Activated T-helper 1 cell treated with anti-CD3 and anti-CD28 coated beads, Interleukin-12 subunit alpha, Interleukin-12 subunit beta, Interleukin-2, Interleukin-4 antibody, amounts not matched to agents 30 ng/mL and 10 ng/mL and 1 ng/mL, durations not matched to agents 14 hours and 24 hours and 36 hours (primary cell): ENCODE data around the gene TRHDE. TPM values are rescaled to one million over a fixed set of nuclear protein-coding genes. Genes with fewer than 3 reads are reported as not detected.

Source experiments
- DNase-seq: peaks from one replicate; pipeline ENCODE4 v3.0.0; 2021; ENCODE audit warnings: low spot score
- H3K27ac Mint-ChIP-seq: one replicate; pipeline ENCODE4 v1.8.0; 2021; ENCODE audit warnings: mild to moderate bottlenecking, mixed read lengths
- H3K27me3 Mint-ChIP-seq: one replicate; pipeline ENCODE4 v1.8.0; 2022; ENCODE audit warnings: mild to moderate bottlenecking, moderate library complexity, mixed read lengths; ENCODE audit not compliant: insufficient read depth
- H3K36me3 Mint-ChIP-seq: one replicate; pipeline ENCODE4 v1.8.0; 2021; ENCODE audit warnings: low read depth, mixed read lengths
- H3K4me1 Mint-ChIP-seq: one replicate; pipeline ENCODE4 v1.8.0; 2021; ENCODE audit warnings: low read depth, mixed read lengths
- H3K4me3 Mint-ChIP-seq: one replicate; pipeline ENCODE4 v1.8.0; 2021; ENCODE audit warnings: mild to moderate bottlenecking, moderate library complexity, mixed read lengths
- H3K9me3 Mint-ChIP-seq: one replicate; pipeline ENCODE4 v1.8.0; 2021; ENCODE audit warnings: mixed read lengths
- intact Hi-C: fragments of 100-400 bp; cut with micrococcal nuclease; formaldehyde crosslinking; loops from one replicate; pipeline ENCODE4 v1.15.1; 2024
- total RNA-seq: library from RNA; stranded (reverse); gene quantifications from 2 replicates; pipeline ENCODE4 v1.2.3, GENCODE V29; 2022

TRHDE gene
- total RNA-seq, 1 donor from 2014 or later = not detected

DNA sequence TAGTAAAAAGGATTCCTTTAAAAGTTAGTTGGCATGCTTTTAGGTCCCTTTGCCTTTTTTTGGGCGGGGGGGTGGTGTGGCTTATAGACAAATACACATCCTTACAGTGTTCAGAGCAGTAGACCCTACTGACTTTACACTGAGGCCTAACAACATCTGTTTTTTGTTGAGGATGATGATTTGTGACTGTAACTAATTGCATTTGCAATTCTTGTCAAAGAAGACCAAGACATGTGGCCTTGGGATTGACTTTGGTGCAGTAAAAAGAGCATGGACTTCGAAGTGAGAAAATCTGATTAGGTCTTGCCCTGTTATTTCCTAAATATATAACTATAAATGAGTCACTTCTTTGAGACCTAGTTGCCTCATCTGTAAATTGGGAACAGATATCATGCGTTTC, 77.3 kb downstream of the TRHDE start:
- H3K4me1 Mint-ChIP-seq = no peaks in the 10 kb centered on the region
- DNase-seq = no peak
- no peak overlapping the region for H3K4me3 Mint-ChIP-seq
- H3K36me3 Mint-ChIP-seq = no peaks in the 10 kb centered on the region
- H3K9me3 Mint-ChIP-seq = no peaks in the 10 kb centered on the region
- intact Hi-C loops = no loop called here
- H3K27me3 Mint-ChIP-seq = no peaks in the 10 kb centered on the region
- H3K27ac Mint-ChIP-seq = no peak overlapping the region

- Mint-ChIP-seq H3K27ac (no peak overlapping the region), H3K9me3 (no peaks in the 10 kb centered on the region), H3K27me3 (peaks cover 2% of the 10 kb centered on the region), H3K36me3 (no peaks in the 10 kb centered on the region), H3K4me3 (no peak overlapping the region), H3K4me1 (no peaks in the 10 kb centered on the region)
- intact Hi-C loops = no loop called here
- DNase-seq = no peak
Observed at GRCh38 chr12:72359416-72359815, 87.2 kb downstream of the TRHDE start.

- no peak overlapping the region for H3K4me3 Mint-ChIP-seq
- no peaks in the 10 kb centered on the region for H3K36me3 Mint-ChIP-seq
- no peak for DNase-seq
- intact Hi-C loops = no loop called here
- H3K4me1 Mint-ChIP-seq = no peaks in the 10 kb centered on the region
- no peak overlapping the region for H3K27ac Mint-ChIP-seq
- no peaks in the 10 kb centered on the region for H3K27me3 Mint-ChIP-seq
- H3K9me3 Mint-ChIP-seq = no peaks in the 10 kb centered on the region
Observed at GRCh38 chr12:72365151-72365550, 93.0 kb downstream of the TRHDE start.

DNA sequence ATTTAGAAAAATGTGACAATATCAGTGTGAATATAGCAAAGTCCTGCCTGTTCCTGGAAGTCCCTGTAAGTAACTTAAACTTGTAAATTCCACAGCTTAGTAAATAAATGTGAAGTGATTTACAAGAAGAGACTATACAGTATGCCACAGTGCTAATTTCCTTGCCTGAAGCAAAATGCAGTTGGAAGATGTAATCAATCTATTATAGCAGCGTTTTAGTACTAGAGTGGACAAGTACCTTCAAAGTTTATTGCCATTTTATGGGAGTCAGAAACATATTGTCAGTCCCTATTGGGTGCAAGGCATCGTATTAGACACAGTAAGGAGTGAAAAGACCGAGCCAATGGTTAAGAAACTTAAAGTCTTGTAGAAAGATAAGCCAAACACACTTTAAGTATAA, 94.1 kb downstream of the TRHDE start:
- H3K4me1 Mint-ChIP-seq = no peaks in the 10 kb centered on the region
- intact Hi-C loops = no loop called here
- H3K27ac Mint-ChIP-seq = no peak overlapping the region
- H3K4me3 Mint-ChIP-seq = no peak overlapping the region
- no peaks in the 10 kb centered on the region for H3K9me3 Mint-ChIP-seq
- DNase-seq = no peak
- no peaks in the 10 kb centered on the region for H3K27me3 Mint-ChIP-seq
- no peaks in the 10 kb centered on the region for H3K36me3 Mint-ChIP-seq

DNA sequence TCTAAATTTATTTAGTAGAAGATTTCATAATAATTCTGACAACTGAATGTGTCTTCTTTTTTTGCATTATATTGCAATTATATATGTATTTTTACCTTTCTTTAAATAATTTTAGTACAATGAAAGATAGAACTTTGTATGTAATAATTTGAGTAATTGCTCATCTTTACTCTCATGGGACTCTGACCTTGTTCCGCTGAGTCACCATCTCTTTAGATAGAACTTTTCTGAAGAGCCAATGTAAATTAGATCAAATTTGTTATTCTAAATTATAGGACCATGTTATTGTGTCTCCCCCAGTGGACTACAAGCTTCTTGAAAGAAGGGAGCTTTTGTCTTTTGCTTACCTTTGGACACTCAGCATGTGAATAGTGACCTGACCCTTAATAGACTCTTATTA, 96.1 kb downstream of the TRHDE start:
- Mint-ChIP-seq H3K27me3 (no peaks in the 10 kb centered on the region), H3K9me3 (no peaks in the 10 kb centered on the region), H3K36me3 (no peaks in the 10 kb centered on the region), H3K4me1 (no peaks in the 10 kb centered on the region), H3K4me3 (no peak overlapping the region), H3K27ac (no peak overlapping the region)
- intact Hi-C loops = no loop called here
- DNase-seq = no peak

DNA sequence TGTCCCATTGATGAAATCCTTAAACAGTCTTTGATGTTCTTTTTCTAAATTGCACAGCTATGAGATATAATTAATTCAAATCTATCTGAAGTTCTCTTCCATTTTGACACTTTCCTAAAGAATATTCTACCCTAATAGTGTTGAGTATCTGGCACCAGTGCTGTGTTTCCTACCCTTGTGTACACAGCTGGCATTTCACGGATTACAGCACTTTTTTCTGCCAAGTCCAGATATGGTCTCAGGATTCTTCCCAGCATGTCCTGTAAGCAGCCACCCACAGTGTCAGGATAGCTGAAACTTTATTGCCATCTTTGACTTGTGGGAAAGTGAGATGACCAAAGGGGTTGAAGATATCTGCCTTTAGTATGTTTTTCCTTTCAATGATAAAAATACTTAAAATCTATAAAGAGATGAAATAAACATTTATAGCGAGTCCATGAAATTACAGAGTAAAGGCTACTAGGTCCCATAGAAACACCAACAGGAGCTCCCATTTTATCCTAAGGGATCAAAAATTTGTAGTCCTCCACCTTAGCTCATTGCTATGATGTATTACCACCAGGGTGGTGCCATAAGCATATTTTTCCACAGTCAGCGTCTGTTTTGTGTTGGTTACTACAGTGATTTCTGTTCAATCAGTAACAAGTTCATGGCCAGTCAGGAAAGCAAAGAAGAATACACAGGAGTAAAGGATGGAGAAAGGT, 96.7 kb downstream of the TRHDE start:
- Mint-ChIP-seq H3K36me3 (no peaks in the 10 kb centered on the region), H3K27me3 (no peaks in the 10 kb centered on the region), H3K27ac (no peak overlapping the region), H3K4me3 (no peak overlapping the region), H3K9me3 (no peaks in the 10 kb centered on the region), H3K4me1 (no peaks in the 10 kb centered on the region)
- intact Hi-C loops = no loop called here
- DNase-seq = no peak

GRCh38 chr12:72369423-72369959, 97.3 kb downstream of the TRHDE start:
- H3K27me3 Mint-ChIP-seq = no peaks in the 10 kb centered on the region
- H3K4me1 Mint-ChIP-seq = no peaks in the 10 kb centered on the region
- H3K9me3 Mint-ChIP-seq = no peaks in the 10 kb centered on the region
- no peak for DNase-seq
- intact Hi-C loops = no loop called here
- no peak overlapping the region for H3K4me3 Mint-ChIP-seq
- H3K36me3 Mint-ChIP-seq = no peaks in the 10 kb centered on the region
- H3K27ac Mint-ChIP-seq = no peak overlapping the region

GRCh38 chr12:72380441-72380840, 108.3 kb downstream of the TRHDE start:
- Mint-ChIP-seq H3K27ac (no peak overlapping the region), H3K4me3 (no peak overlapping the region), H3K27me3 (no peaks in the 10 kb centered on the region), H3K36me3 (no peaks in the 10 kb centered on the region), H3K9me3 (no peaks in the 10 kb centered on the region), H3K4me1 (no peaks in the 10 kb centered on the region)
- no peak for DNase-seq
- intact Hi-C loops = no loop called here

DNA sequence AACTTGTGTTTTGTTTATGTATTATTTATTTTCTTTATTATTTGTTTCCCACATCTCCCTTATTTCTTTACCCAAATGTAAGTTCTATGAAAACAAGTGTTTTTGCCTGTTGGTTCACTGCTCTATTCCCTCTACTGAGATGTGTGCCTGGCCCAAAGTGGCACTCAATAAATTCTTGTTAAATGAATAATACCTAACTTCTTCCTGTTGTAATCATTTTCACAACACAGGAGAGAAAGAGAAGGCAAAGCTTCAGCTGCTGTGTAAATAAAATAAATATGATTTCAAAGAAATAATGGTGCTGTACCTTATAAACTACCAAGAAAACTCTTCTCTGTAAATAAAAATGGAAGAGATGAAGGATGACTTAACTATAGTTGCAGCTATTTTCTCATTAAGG, 116.2 kb downstream of the TRHDE start:
- H3K4me1 Mint-ChIP-seq = no peaks in the 10 kb centered on the region
- no peaks in the 10 kb centered on the region for H3K36me3 Mint-ChIP-seq
- DNase-seq = no peak
- H3K4me3 Mint-ChIP-seq = no peak overlapping the region
- H3K27me3 Mint-ChIP-seq = no peaks in the 10 kb centered on the region
- no peak overlapping the region for H3K27ac Mint-ChIP-seq
- H3K9me3 Mint-ChIP-seq = peaks cover 3% of the 10 kb centered on the region
- intact Hi-C loops = no loop called here

- Mint-ChIP-seq H3K27me3 (no peaks in the 10 kb centered on the region), H3K36me3 (no peaks in the 10 kb centered on the region), H3K9me3 (peaks cover 3% of the 10 kb centered on the region), H3K27ac (no peak overlapping the region), H3K4me3 (no peak overlapping the region), H3K4me1 (no peaks in the 10 kb centered on the region)
- DNase-seq = no peak
- intact Hi-C loops = no loop called here
Observed at GRCh38 chr12:72390146-72390545, 118.0 kb downstream of the TRHDE start.

- Mint-ChIP-seq H3K4me1 (no peaks in the 10 kb centered on the region), H3K4me3 (no peak overlapping the region), H3K27ac (no peak overlapping the region), H3K36me3 (no peaks in the 10 kb centered on the region), H3K27me3 (no peaks in the 10 kb centered on the region), H3K9me3 (no peaks in the 10 kb centered on the region)
- intact Hi-C loops = no loop called here
- DNase-seq = no peak
Observed at GRCh38 chr12:72406111-72406510, 133.9 kb downstream of the TRHDE start.

DNA sequence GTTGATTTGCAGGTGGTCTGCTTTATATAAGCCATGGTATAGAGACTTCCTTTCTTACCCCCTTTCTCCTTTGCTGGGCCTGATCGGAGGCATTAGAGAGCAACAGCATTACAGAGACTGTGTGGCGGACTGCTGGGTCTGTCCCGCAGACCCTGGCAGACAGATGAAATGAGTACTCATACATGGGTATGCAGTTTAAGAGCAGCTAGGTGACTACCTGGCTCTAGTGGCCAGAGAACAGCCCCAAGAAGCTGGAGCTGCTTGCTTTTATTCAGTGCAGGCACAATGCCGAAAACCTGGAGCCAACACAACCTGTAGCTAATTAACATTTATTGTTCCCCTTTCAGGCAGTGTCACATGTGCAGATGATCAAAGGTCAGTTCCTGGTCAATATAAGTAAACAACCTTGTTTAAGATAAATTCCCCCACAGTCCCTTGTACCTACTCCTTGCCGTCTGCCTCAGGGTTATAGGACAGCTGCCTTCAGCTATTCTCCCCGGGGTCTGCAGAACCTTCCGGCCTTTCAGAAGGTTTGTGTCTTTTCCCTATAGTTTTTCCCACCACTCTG, 160.0 kb downstream of the TRHDE start:
- intact Hi-C loops = no loop called here
- H3K27ac Mint-ChIP-seq = no peak overlapping the region
- no peak for DNase-seq
- no peaks in the 10 kb centered on the region for H3K27me3 Mint-ChIP-seq
- no peaks in the 10 kb centered on the region for H3K36me3 Mint-ChIP-seq
- H3K9me3 Mint-ChIP-seq = peaks cover 5% of the 10 kb centered on the region
- no peaks in the 10 kb centered on the region for H3K4me1 Mint-ChIP-seq
- H3K4me3 Mint-ChIP-seq = no peak overlapping the region

GRCh38 chr12:72433298-72433697, 161.1 kb downstream of the TRHDE start:
- no peak for DNase-seq
- H3K4me3 Mint-ChIP-seq = no peak overlapping the region
- no peaks in the 10 kb centered on the region for H3K27me3 Mint-ChIP-seq
- no peaks in the 10 kb centered on the region for H3K36me3 Mint-ChIP-seq
- H3K4me1 Mint-ChIP-seq = no peaks in the 10 kb centered on the region
- H3K9me3 Mint-ChIP-seq = peaks cover 12% of the 10 kb centered on the region
- no peak overlapping the region for H3K27ac Mint-ChIP-seq
- intact Hi-C loops = no loop called here
